Uterus (tissue), 4 donors: ENCODE results near the gene TMEM41A. TPM values are rescaled to one million over a fixed set of nuclear protein-coding genes. Genes with fewer than 3 reads are reported as not detected.

ENCODE experiments used
- DNase-seq, 2 donors: peaks; one replicate each; pipeline ENCODE4 v3.0.0-alpha.2; 2019 to 2020
- H3K27ac ChIP-seq, 2 donors: fragments of 200-600 bp; sonication (generic); 1 replicate in 1 of 2; 2 replicates in 1 of 2; pipeline ENCODE4 v1.5.1; 2016 to 2018
- H3K27me3 ChIP-seq, 2 donors: fragments of 200-600 bp; sonication (generic); one replicate each; pipeline ENCODE4 v1.5.1; 2018 to 2019; ENCODE audit warnings: control low read depth in 1 of 2
- H3K36me3 ChIP-seq, 2 donors: fragments of 200-600 bp; sonication (generic); one replicate each; pipeline ENCODE4 v1.5.1; 2019; ENCODE audit warnings: control low read depth in 1 of 2
- H3K4me1 ChIP-seq, 2 donors: fragments of 200-600 bp; sonication (generic); one replicate each; pipeline ENCODE4 v1.5.1; 2018 to 2019; ENCODE audit warnings: control low read depth in 1 of 2
- H3K4me3 ChIP-seq, 2 donors: fragments of 200-600 bp; sonication (generic); 1 replicate in 1 of 2; 2 replicates in 1 of 2; pipeline ENCODE4 v1.5.1; 2018 to 2019; ENCODE audit warnings: mild to moderate bottlenecking in 1 of 2
- H3K9me3 ChIP-seq, 2 donors: fragments of 200-600 bp; sonication (generic); one replicate each; pipeline ENCODE4 v1.5.1; 2019; ENCODE audit warnings: control low read depth in 1 of 2
- POLR2A ChIP-seq, 2 donors: fragments of 450-650 bp; IDR thresholded peaks; one replicate each; pipeline ENCODE4 v1.6.1; 2016; ENCODE audit warnings: antibody characterized with exemption in 2 of 2, mild to moderate bottlenecking in 1 of 2, moderate library complexity in 1 of 2
- intact Hi-C: fragments of 100-400 bp; cut with DNase I; formaldehyde crosslinking; loops from one replicate; pipeline ENCODE4 v1.15.1; 2023; ENCODE audit warnings: low total_unique reads
- total RNA-seq, 4 donors: library from RNA; depleted of rRNA in 3 of 4; stranded (reverse); fragments of >200 nt in 3 of 4; gene quantifications; one replicate each; pipeline versions ENCODE4 v1.1.0 to v1.2.4, GENCODE V29; 2014 to 2023
- TF ChIP-seq, protein P1 (sequence below), 4 experiments: fragments of 200-600 bp in 2 of 4; fragments of 450-650 bp in 2 of 4; sonication (generic) in 2 of 4; IDR thresholded peaks; one replicate each; pipeline ENCODE4 v1.5.1; 2016 to 2019; ENCODE audit warnings: antibody characterized with exemption in 4 of 4, mild to moderate bottlenecking in 2 of 4, moderate library complexity in 1 of 4
- donor health status: DM: yes; HTN: yes; CAD: no.

TMEM41A gene
- total RNA-seq, 4 donors from 2014 or later: 3.6 to 31.5 (median 17.8) TPM

DNA sequence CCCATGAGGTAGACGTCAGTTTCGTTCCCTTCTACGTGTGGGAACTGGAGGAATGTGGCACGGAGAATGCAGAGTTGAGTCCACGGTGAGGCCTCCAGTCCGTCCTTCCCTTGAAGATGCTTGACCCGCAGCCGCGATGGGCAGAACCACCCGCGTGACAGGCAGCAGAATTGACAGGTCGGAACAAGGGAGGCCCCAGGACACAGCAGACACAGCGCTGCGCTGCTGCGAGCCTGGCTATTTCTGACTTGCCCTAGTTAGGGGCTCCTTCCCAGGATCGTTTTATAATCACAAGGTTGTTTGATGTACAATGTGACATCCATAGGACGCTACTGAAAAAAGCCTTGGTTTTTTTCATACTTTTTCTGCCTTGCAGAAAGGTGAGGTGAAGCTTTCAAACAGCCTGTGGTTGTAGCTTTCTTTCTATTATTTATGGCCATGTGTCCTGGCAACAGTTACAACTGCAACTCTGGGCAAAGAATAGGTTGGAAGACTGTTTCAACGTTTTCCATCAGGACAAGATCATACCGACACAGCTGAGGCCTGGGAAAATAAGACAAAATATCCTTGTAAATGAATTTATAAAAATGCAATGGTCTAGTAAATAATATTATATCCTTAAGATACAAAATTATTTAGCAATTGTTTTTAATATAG, 9.6 kb upstream of the TMEM41A start:
- TF ChIP-seq, protein P1, sequence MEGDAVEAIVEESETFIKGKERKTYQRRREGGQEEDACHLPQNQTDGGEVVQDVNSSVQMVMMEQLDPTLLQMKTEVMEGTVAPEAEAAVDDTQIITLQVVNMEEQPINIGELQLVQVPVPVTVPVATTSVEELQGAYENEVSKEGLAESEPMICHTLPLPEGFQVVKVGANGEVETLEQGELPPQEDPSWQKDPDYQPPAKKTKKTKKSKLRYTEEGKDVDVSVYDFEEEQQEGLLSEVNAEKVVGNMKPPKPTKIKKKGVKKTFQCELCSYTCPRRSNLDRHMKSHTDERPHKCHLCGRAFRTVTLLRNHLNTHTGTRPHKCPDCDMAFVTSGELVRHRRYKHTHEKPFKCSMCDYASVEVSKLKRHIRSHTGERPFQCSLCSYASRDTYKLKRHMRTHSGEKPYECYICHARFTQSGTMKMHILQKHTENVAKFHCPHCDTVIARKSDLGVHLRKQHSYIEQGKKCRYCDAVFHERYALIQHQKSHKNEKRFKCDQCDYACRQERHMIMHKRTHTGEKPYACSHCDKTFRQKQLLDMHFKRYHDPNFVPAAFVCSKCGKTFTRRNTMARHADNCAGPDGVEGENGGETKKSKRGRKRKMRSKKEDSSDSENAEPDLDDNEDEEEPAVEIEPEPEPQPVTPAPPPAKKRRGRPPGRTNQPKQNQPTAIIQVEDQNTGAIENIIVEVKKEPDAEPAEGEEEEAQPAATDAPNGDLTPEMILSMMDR (IDR thresholded peaks at IDR 0.05): no peak
- no peak for TF ChIP-seq POLR2A (IDR thresholded peaks at IDR 0.05)
- H3K27ac ChIP-seq: no peak overlapping the region
- H3K4me1 ChIP-seq: no peaks in the 10 kb centered on the region
- intact Hi-C loops: no loop called here
- no peak for DNase-seq
- no peaks in the 10 kb centered on the region for H3K36me3 ChIP-seq
- no peaks in the 10 kb centered on the region for H3K9me3 ChIP-seq
- H3K27me3 ChIP-seq: no peaks in the 10 kb centered on the region
- H3K4me3 ChIP-seq: no peak overlapping the region

GRCh38 chr3:185507883-185508282, 9.0 kb upstream of the TMEM41A start:
- no peaks in the 10 kb centered on the region for H3K27me3 ChIP-seq
- intact Hi-C loops: no loop called here
- no peaks in the 10 kb centered on the region for H3K36me3 ChIP-seq
- no peak overlapping the region for H3K4me3 ChIP-seq
- no peak overlapping the region for H3K27ac ChIP-seq
- no peak for DNase-seq
- no peak for TF ChIP-seq POLR2A (IDR thresholded peaks at IDR 0.05)
- no peaks in the 10 kb centered on the region for H3K9me3 ChIP-seq
- H3K4me1 ChIP-seq: no peaks in the 10 kb centered on the region

- DNase-seq: no peak
- H3K4me3 ChIP-seq: no peak overlapping the region
- intact Hi-C loops: no loop called here
- no peaks in the 10 kb centered on the region for H3K4me1 ChIP-seq
- no peak overlapping the region for H3K27ac ChIP-seq
- no peaks in the 10 kb centered on the region for H3K9me3 ChIP-seq
- TF ChIP-seq POLR2A (IDR thresholded peaks at IDR 0.05): no peak
- TF ChIP-seq, protein P1 (IDR thresholded peaks at IDR 0.05): no peak
- no peaks in the 10 kb centered on the region for H3K36me3 ChIP-seq
- H3K27me3 ChIP-seq: no peaks in the 10 kb centered on the region
These were observed 5.8 kb upstream of the TMEM41A start for GRCh38 chr3:185504636-185505035.

DNA sequence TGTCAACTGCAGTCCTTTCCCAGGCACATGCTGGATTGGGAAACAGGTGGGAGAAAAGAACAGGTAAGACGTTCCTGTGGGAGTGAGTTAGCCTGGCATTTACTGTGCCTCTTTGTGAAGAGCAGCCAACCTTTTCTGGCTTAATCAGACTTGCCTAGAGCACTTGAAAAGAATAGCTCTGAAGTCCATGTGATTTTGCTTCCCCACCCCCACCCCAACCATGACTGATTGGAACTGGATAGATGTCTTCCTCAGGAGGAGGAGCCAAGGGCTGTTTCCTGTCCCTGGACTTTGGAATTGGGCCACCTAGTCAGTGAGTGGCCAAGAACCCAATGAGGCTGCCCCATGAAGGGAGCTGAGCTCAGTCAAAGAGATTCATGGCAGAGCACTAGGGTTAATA, 4.7 kb upstream of the TMEM41A start:
- Histone ChIP-seq H3K4me3 (no peak overlapping the region), H3K36me3 (no peaks in the 10 kb centered on the region), H3K4me1 (no peaks in the 10 kb centered on the region), H3K27ac (no peak overlapping the region), H3K9me3 (no peaks in the 10 kb centered on the region), H3K27me3 (no peaks in the 10 kb centered on the region)
- TF ChIP-seq, protein P1 (IDR thresholded peaks at IDR 0.05): no peak
- no peak for TF ChIP-seq POLR2A (IDR thresholded peaks at IDR 0.05)
- intact Hi-C loops: no loop called here
- DNase-seq: no peak

GRCh38 chr3:185502987-185503386, 4.2 kb upstream of the TMEM41A start:
- intact Hi-C loops: no loop called here
- TF ChIP-seq, protein P1 (IDR thresholded peaks at IDR 0.05): no peak
- no peak for TF ChIP-seq POLR2A (IDR thresholded peaks at IDR 0.05)
- no peak overlapping the region for H3K27ac ChIP-seq
- H3K36me3 ChIP-seq: no peaks in the 10 kb centered on the region
- H3K4me3 ChIP-seq: no peak overlapping the region
- H3K27me3 ChIP-seq: no peaks in the 10 kb centered on the region
- H3K9me3 ChIP-seq: no peaks in the 10 kb centered on the region
- no peaks in the 10 kb centered on the region for H3K4me1 ChIP-seq
- DNase-seq: no peak

DNA sequence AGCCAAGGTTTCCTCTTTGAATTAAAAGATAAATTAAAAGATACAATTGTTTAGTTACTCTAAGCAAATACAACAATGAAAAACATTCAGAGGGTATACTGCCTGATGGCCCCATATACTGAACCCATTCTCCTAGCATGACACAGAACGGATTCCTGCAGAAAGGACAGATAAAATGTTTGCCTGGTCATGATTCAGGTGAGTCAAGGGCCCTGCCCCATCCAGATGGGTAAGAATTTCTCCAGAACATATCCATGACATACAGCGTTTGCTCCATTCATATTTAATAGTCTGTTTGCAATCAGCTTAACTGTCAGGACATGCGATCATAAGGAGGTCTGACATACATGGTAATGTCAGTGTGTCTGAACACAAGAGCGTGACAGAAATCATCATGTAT, 8.6 kb downstream of the TMEM41A start:
- TF ChIP-seq, protein P1 (IDR thresholded peaks at IDR 0.05): no peak
- TF ChIP-seq POLR2A (IDR thresholded peaks at IDR 0.05): no peak
- DNase-seq: no peak
- Histone ChIP-seq H3K9me3 (no peaks in the 10 kb centered on the region), H3K4me1 (no peaks in the 10 kb centered on the region), H3K27me3 (no peaks in the 10 kb centered on the region), H3K27ac (no peak overlapping the region), H3K36me3 (no peaks in the 10 kb centered on the region), H3K4me3 (no peak overlapping the region)
- intact Hi-C loops: no loop called here
